Keratinocyte (primary cell): ENCODE results near the gene SCEL. TPM values are rescaled to one million over a fixed set of nuclear protein-coding genes. Genes with fewer than 3 reads are reported as not detected.

ENCODE experiments used
- DNase-seq: peaks from one replicate; pipeline ENCODE4 v3.0.0-alpha.2; 2011; ENCODE audit warnings: low read depth, missing footprints, low spot score
- FAIRE-seq: peaks from 2 replicates; lab custom pipeline; 2011; peaks lifted over from hg19 to GRCh38; lab: Jason Lieb, UNC
- H2AFZ ChIP-seq: 2 replicates; pipeline ENCODE4 v1.6.0; 2012; ENCODE audit warnings: low read length, control low read depth, inconsistent platforms; ENCODE audit not compliant: control insufficient read depth
- H3K27ac ChIP-seq: 2 replicates; pipeline ENCODE4 v1.5.1; 2011; ENCODE audit warnings: low read length; ENCODE audit not compliant: control insufficient read depth, insufficient read depth
- H3K27me3 ChIP-seq: 3 replicates; pipeline ENCODE4 v1.6.0; 2011; ENCODE audit warnings: low read length; ENCODE audit not compliant: control insufficient read depth, insufficient read depth; ENCODE audit errors: extremely low read depth
- H3K36me3 ChIP-seq, 2 experiments: 2 replicates in 1 of 2; 3 replicates in 1 of 2; pipeline ENCODE4 v1.5.1; 2011; ENCODE audit warnings: low read length in 2 of 2, mild to moderate bottlenecking in 1 of 2; ENCODE audit not compliant: control insufficient read depth in 2 of 2, insufficient read depth in 2 of 2; ENCODE audit errors: extremely low read depth in 1 of 2
- H3K4me1 ChIP-seq: 3 replicates; pipeline ENCODE4 v1.5.1; 2011; ENCODE audit warnings: low read length; ENCODE audit not compliant: control insufficient read depth, insufficient read depth; ENCODE audit errors: extremely low read depth
- H3K4me2 ChIP-seq: 3 replicates; pipeline ENCODE4 v1.6.0; 2011; ENCODE audit warnings: low read depth, low read length; ENCODE audit not compliant: control insufficient read depth, insufficient read depth; ENCODE audit errors: extremely low read depth
- H3K4me3 ChIP-seq, 3 experiments: fragments of 200-600 bp in 1 of 3; sonication (generic) in 1 of 3; 2 replicates in 2 of 3; 3 replicates in 1 of 3; pipeline ENCODE4 v1.5.1; 2011 to 2016; ENCODE audit warnings: low read length in 3 of 3, mild to moderate bottlenecking in 3 of 3, control low read depth in 2 of 3, inconsistent platforms in 1 of 3, low read depth in 1 of 3, mixed read lengths in 1 of 3, mixed run types in 1 of 3, moderate library complexity in 1 of 3; ENCODE audit not compliant: control insufficient read depth in 2 of 3, insufficient read depth in 2 of 3; ENCODE audit errors: extremely low read depth in 1 of 3
- H3K79me2 ChIP-seq: 2 replicates; pipeline ENCODE4 v1.6.0; 2012; ENCODE audit warnings: low read length; ENCODE audit not compliant: control insufficient read depth, insufficient read depth
- H3K9ac ChIP-seq: 3 replicates; pipeline ENCODE4 v1.6.0; 2011; ENCODE audit warnings: low read length; ENCODE audit not compliant: control insufficient read depth, insufficient read depth; ENCODE audit errors: extremely low read depth
- H3K9me1 ChIP-seq: 3 replicates; pipeline ENCODE4 v1.6.0; 2011; ENCODE audit warnings: low read length; ENCODE audit not compliant: control insufficient read depth, insufficient read depth; ENCODE audit errors: extremely low read depth
- H3K9me3 ChIP-seq: 2 replicates; pipeline ENCODE4 v1.5.1; 2012; ENCODE audit warnings: low read depth, low read length; ENCODE audit not compliant: control insufficient read depth
- H4K20me1 ChIP-seq: 3 replicates; pipeline ENCODE4 v1.6.0; 2011; ENCODE audit warnings: low read length; ENCODE audit not compliant: control insufficient read depth, insufficient read depth; ENCODE audit errors: extremely low read depth
- EZH2 ChIP-seq: IDR thresholded peaks from one replicate; pipeline ENCODE4 v1.6.1; 2012; ENCODE audit warnings: inconsistent platforms, mild to moderate bottlenecking, low read length, moderate library complexity
- dilution Hi-C: fragments of 300-500 bp; cut with MboI; formaldehyde crosslinking; loops from one replicate; pipeline ENCODE4 v1.7.0; 2020; ENCODE audit warnings: low sequenced_read_pairs; ENCODE audit not compliant: extremely low pct_ligation_motif_present
- polyA plus RNA-seq, 5 experiments: library from polyadenylated mRNA; depleted of rRNA in 3 of 5; stranded (reverse) in 3 of 5; stranded (forward) in 1 of 5; unstranded in 1 of 5; fragments of >200 nt; gene quantifications; 1 replicate in 1 of 5; 2 replicates in 3 of 5; 3 replicates in 1 of 5; pipeline versions ENCODE4 v1.2.1 to v1.2.3, GENCODE V29; 2011 to 2012; ENCODE audit warnings: missing spikeins in 2 of 5, low read depth in 1 of 5, low replicate concordance in 1 of 5
- TF ChIP-seq, protein P1 (sequence below), 3 experiments: IDR thresholded peaks in 1 of 3; conservative IDR thresholded peaks in 1 of 3; optimal IDR thresholded peaks in 1 of 3; 2 replicates in 2 of 3; 3 replicates in 1 of 3; pipeline versions ENCODE3 to v1.5.1; 2011; ENCODE audit warnings: low read length in 3 of 3, mild to moderate bottlenecking in 3 of 3, moderate library complexity in 2 of 3, control low read depth in 1 of 3, inconsistent platforms in 1 of 3; ENCODE audit not compliant: insufficient read depth in 2 of 3; ENCODE audit errors: extremely low read depth in 1 of 3

Gene SCEL
- polyA plus RNA-seq, 1 donor (not counting 4 experiments of a cell fraction or from before 2014, with no cell fraction given): 30.5 TPM

GRCh38 chr13:77506874-77507273 lies 28.6 kb upstream of the SCEL start:
- Histone ChIP-seq H3K27ac (no peak overlapping the region), H3K79me2 (no peaks in the 10 kb centered on the region), H4K20me1 (no peaks in the 10 kb centered on the region), H3K27me3 (no peaks in the 10 kb centered on the region), H3K9me1 (no peaks in the 10 kb centered on the region), H2AFZ (no peak overlapping the region), H3K4me1 (peaks cover 33% of the 10 kb centered on the region), H3K4me3 (no peak overlapping the region), H3K9ac (no peak overlapping the region), H3K36me3 (no peaks in the 10 kb centered on the region), H3K4me2 (no peak overlapping the region), H3K9me3 (no peaks in the 10 kb centered on the region)
- DNase-seq (no peak), FAIRE-seq (no peak)
- dilution Hi-C loops: no loop called here
- TF ChIP-seq, protein P1, sequence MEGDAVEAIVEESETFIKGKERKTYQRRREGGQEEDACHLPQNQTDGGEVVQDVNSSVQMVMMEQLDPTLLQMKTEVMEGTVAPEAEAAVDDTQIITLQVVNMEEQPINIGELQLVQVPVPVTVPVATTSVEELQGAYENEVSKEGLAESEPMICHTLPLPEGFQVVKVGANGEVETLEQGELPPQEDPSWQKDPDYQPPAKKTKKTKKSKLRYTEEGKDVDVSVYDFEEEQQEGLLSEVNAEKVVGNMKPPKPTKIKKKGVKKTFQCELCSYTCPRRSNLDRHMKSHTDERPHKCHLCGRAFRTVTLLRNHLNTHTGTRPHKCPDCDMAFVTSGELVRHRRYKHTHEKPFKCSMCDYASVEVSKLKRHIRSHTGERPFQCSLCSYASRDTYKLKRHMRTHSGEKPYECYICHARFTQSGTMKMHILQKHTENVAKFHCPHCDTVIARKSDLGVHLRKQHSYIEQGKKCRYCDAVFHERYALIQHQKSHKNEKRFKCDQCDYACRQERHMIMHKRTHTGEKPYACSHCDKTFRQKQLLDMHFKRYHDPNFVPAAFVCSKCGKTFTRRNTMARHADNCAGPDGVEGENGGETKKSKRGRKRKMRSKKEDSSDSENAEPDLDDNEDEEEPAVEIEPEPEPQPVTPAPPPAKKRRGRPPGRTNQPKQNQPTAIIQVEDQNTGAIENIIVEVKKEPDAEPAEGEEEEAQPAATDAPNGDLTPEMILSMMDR (optimal IDR thresholded peaks at IDR 0.05 in 1 of 3, IDR thresholded peaks at IDR 0.05 in 1 of 3, conservative IDR thresholded peaks at IDR 0.05 in 1 of 3; ENCODE audit: extremely low read depth in 1 of 3, insufficient read depth in 2 of 3, low read length in 3 of 3): peak in 1 of 3 experiments; percentile 12
- TF ChIP-seq EZH2: no peak

GRCh38 chr13:77507931-77508776 lies 27.4 kb upstream of the SCEL start:
- Histone ChIP-seq H3K4me1 (peaks cover 33% of the 10 kb centered on the region), H3K9ac (no peak overlapping the region), H3K27ac (peak overlapping the region; percentile 32), H2AFZ (no peak overlapping the region), H3K36me3 (no peaks in the 10 kb centered on the region), H3K9me3 (no peaks in the 10 kb centered on the region), H3K9me1 (no peaks in the 10 kb centered on the region), H3K4me2 (peak overlapping the region; percentile 58), H4K20me1 (no peaks in the 10 kb centered on the region), H3K79me2 (no peaks in the 10 kb centered on the region), H3K27me3 (no peaks in the 10 kb centered on the region), H3K4me3 (peak overlapping the region in 1 of 3 experiments; percentile 5)
- dilution Hi-C loops: no loop called here
- DNase-seq (peak; percentile 83), FAIRE-seq (peak; percentile 96)
- no peak for TF ChIP-seq EZH2
- TF ChIP-seq, protein P1 (optimal IDR thresholded peaks at IDR 0.05 in 1 of 3, IDR thresholded peaks at IDR 0.05 in 1 of 3, conservative IDR thresholded peaks at IDR 0.05 in 1 of 3; ENCODE audit: extremely low read depth in 1 of 3, insufficient read depth in 2 of 3, low read length in 3 of 3): no peak
